HepG2 (cell line): ENCODE data around the gene SENP7. TPM values are rescaled to one million over a fixed set of nuclear protein-coding genes. Genes with fewer than 3 reads are reported as not detected.
A peak's percentile ranks its signal among the peaks of the same experiment; 100 is the strongest.

Source experiments
- CREB1 ChIP-seq, 2 experiments: fragments of 450-650 bp in 1 of 2; IDR thresholded peaks; 2 replicates each; pipeline ENCODE4 v1.6.1; 2016 to 2017; ENCODE audit warnings: control low read depth in 1 of 2, mild to moderate bottlenecking in 1 of 2, missing compliant biosample characterization in 1 of 2, missing genetic modification characterization in 1 of 2
- E2F2 ChIP-seq: sonication (generic); formaldehyde crosslinking; IDR thresholded peaks from 2 replicates; pipeline ENCODE4 v1.4.0; 2020; ENCODE audit warnings: missing genetic modification reagents, borderline replicate concordance
- FOXO1 ChIP-seq: sonication (generic); formaldehyde crosslinking; IDR thresholded peaks from 2 replicates; pipeline ENCODE4 v1.4.0; 2020; ENCODE audit warnings: missing genetic modification reagents
- HNF4G ChIP-seq, 2 experiments: sonication (generic) in 1 of 2; formaldehyde crosslinking in 1 of 2; IDR thresholded peaks; 2 replicates each; pipeline versions ENCODE4 v1.4.0 to v1.6.1; 2011 to 2020; ENCODE audit warnings: borderline replicate concordance in 2 of 2, low read depth in 2 of 2, mild to moderate bottlenecking in 2 of 2, low read length in 1 of 2, missing genetic modification reagents in 1 of 2, moderate library complexity in 1 of 2
- NPAS2 ChIP-seq: sonication (generic); formaldehyde crosslinking; IDR thresholded peaks from 2 replicates; pipeline ENCODE4 v1.8.0; 2022; ENCODE audit warnings: mild to moderate bottlenecking, missing genetic modification reagents, borderline replicate concordance
- SNAPC2 ChIP-seq: sonication (generic); formaldehyde crosslinking; IDR thresholded peaks from 2 replicates; pipeline ENCODE4 v1.8.1; 2022; ENCODE audit warnings: mild to moderate bottlenecking, missing genetic modification reagents
- TARDBP ChIP-seq: sonication (generic); formaldehyde crosslinking; IDR thresholded peaks from 2 replicates; pipeline ENCODE4 v1.8.0; 2022; ENCODE audit warnings: mild to moderate bottlenecking, missing genetic modification reagents
- ZNF343 ChIP-seq: sonication (generic); formaldehyde crosslinking; IDR thresholded peaks from 2 replicates; pipeline ENCODE4 v1.4.0; 2020; ENCODE audit warnings: mild to moderate bottlenecking, missing genetic modification reagents
- ZNF354B ChIP-seq: sonication (generic); formaldehyde crosslinking; IDR thresholded peaks from 2 replicates; pipeline ENCODE4 v1.8.0; 2022; ENCODE audit warnings: mild to moderate bottlenecking, missing genetic modification reagents
- ZNF530 ChIP-seq: sonication (generic); formaldehyde crosslinking; IDR thresholded peaks from 2 replicates; pipeline ENCODE4 v1.5.0; 2020; ENCODE audit warnings: low read depth, mild to moderate bottlenecking, missing genetic modification reagents
- ZNF597 ChIP-seq: sonication (generic); formaldehyde crosslinking; IDR thresholded peaks from 2 replicates; pipeline ENCODE4 v1.5.0; 2020; ENCODE audit warnings: missing genetic modification reagents
- ZNF776 ChIP-seq: sonication (generic); formaldehyde crosslinking; IDR thresholded peaks from 2 replicates; pipeline ENCODE4 v1.4.0; 2020; ENCODE audit warnings: mild to moderate bottlenecking, missing genetic modification reagents
- polyA plus RNA-seq, 8 experiments: library from polyadenylated mRNA; depleted of rRNA in 3 of 8; stranded (reverse) in 7 of 8; unstranded in 1 of 8; fragments of >200 nt; fragmentation: Illumina TruSeq in 4 of 8; extraction: Trizol in 4 of 8; gene quantifications; 2 replicates each; pipeline versions ENCODE4 v1.2.1 to v1.2.3, GENCODE V29; 2011 to 2016; ENCODE audit warnings: low read depth in 4 of 8, missing spikeins in 1 of 8, mixed read lengths in 1 of 8; ENCODE audit not compliant: insufficient read depth in 1 of 8
- total RNA-seq, 5 experiments: library from RNA; depleted of rRNA; stranded (reverse); fragments of >200 nt; fragmentation: Illumina TruSeq; extraction: Trizol; gene quantifications; 2 replicates each; pipeline ENCODE4 v1.2.3, GENCODE V29; 2016; ENCODE audit warnings: low read depth in 1 of 5
- TF ChIP-seq, protein P1 (sequence below): sonication (generic); formaldehyde crosslinking; IDR thresholded peaks from 2 replicates; pipeline ENCODE4 v1.4.0; 2020; ENCODE audit warnings: mild to moderate bottlenecking, missing genetic modification reagents
- TF ChIP-seq, protein P2 (sequence below): sonication (generic); formaldehyde crosslinking; IDR thresholded peaks from 2 replicates; pipeline ENCODE4 v1.4.0; 2020; ENCODE audit warnings: mild to moderate bottlenecking, missing genetic modification reagents, borderline replicate concordance
- TF ChIP-seq, protein P3 (sequence below): sonication (generic); formaldehyde crosslinking; IDR thresholded peaks from 2 replicates; pipeline ENCODE4 v1.8.0; 2022; ENCODE audit warnings: mild to moderate bottlenecking, missing genetic modification reagents; ENCODE audit not compliant: insufficient replicate concordance

Gene SENP7
- total and polyA plus RNA-seq, 2 of the 13 experiments (the other 11 are each of a cell fraction or from before 2014, with no cell fraction given) = 9.1 to 10.3 TPM

- TF ChIP-seq, protein P1, sequence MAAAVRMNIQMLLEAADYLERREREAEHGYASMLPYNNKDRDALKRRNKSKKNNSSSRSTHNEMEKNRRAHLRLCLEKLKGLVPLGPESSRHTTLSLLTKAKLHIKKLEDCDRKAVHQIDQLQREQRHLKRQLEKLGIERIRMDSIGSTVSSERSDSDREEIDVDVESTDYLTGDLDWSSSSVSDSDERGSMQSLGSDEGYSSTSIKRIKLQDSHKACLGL (CRISPR knock-in tag) = no peak
- TF ChIP-seq CREB1 (IDR thresholded peaks at IDR 0.05) (peak; percentile 94), CREB1 (CRISPR knock-in tag; IDR thresholded peaks at IDR 0.05) (peak; percentile 99), HNF4G (IDR thresholded peaks at IDR 0.05; ENCODE audit: borderline replicate concordance, low read depth, low read length) (peak; percentile 56; the same call in 1 of the 2 replicates), HNF4G (CRISPR knock-in tag; IDR thresholded peaks at IDR 0.05; ENCODE audit: borderline replicate concordance, low read depth) (no peak), TARDBP (peak; percentile 69; the same call in 1 of the 2 replicates), FOXO1 (CRISPR knock-in tag) (peak; percentile 74), E2F2 (CRISPR knock-in tag) (peak; percentile 80), ZNF776 (CRISPR knock-in tag) (no peak; the same call in 1 of the 2 replicates), ZNF354B (no peak), ZNF343 (CRISPR knock-in tag) (no peak), ZNF530 (CRISPR knock-in tag) (no peak), SNAPC2 (no peak), ZNF597 (CRISPR knock-in tag) (no peak), NPAS2 (CRISPR knock-in tag) (no peak)
- TF ChIP-seq, protein P2, sequence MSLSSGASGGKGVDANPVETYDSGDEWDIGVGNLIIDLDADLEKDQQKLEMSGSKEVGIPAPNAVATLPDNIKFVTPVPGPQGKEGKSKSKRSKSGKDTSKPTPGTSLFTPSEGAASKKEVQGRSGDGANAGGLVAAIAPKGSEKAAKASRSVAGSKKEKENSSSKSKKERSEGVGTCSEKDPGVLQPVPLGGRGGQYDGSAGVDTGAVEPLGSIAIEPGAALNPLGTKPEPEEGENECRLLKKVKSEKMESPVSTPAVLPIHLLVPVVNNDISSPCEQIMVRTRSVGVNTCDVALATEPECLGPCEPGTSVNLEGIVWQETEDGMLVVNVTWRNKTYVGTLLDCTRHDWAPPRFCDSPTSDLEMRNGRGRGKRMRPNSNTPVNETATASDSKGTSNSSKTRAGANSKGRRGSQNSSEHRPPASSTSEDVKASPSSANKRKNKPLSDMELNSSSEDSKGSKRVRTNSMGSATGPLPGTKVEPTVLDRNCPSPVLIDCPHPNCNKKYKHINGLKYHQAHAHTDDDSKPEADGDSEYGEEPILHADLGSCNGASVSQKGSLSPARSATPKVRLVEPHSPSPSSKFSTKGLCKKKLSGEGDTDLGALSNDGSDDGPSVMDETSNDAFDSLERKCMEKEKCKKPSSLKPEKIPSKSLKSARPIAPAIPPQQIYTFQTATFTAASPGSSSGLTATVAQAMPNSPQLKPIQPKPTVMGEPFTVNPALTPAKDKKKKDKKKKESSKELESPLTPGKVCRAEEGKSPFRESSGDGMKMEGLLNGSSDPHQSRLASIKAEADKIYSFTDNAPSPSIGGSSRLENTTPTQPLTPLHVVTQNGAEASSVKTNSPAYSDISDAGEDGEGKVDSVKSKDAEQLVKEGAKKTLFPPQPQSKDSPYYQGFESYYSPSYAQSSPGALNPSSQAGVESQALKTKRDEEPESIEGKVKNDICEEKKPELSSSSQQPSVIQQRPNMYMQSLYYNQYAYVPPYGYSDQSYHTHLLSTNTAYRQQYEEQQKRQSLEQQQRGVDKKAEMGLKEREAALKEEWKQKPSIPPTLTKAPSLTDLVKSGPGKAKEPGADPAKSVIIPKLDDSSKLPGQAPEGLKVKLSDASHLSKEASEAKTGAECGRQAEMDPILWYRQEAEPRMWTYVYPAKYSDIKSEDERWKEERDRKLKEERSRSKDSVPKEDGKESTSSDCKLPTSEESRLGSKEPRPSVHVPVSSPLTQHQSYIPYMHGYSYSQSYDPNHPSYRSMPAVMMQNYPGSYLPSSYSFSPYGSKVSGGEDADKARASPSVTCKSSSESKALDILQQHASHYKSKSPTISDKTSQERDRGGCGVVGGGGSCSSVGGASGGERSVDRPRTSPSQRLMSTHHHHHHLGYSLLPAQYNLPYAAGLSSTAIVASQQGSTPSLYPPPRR (CRISPR knock-in tag) = no peak
- TF ChIP-seq, protein P3, sequence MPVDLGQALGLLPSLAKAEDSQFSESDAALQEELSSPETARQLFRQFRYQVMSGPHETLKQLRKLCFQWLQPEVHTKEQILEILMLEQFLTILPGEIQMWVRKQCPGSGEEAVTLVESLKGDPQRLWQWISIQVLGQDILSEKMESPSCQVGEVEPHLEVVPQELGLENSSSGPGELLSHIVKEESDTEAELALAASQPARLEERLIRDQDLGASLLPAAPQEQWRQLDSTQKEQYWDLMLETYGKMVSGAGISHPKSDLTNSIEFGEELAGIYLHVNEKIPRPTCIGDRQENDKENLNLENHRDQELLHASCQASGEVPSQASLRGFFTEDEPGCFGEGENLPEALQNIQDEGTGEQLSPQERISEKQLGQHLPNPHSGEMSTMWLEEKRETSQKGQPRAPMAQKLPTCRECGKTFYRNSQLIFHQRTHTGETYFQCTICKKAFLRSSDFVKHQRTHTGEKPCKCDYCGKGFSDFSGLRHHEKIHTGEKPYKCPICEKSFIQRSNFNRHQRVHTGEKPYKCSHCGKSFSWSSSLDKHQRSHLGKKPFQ = peak; percentile 58
These were observed 48.8 kb upstream of the SENP7 start, which contains the start of gene TRMT10C (continued) for GRCh38 chr3:101561630-101562328.
